GM21619 (cell line): Measurements from ENCODE around the gene ENOX1.
"Not testable (repeated sequence)": the region's sequence is repeated elsewhere in the genome, so short reads cannot be mapped to it uniquely, and the experiment has no call there.

Source experiments
- ATAC-seq: cut with Tn5 transposase; IDR thresholded peaks from one replicate; pipeline ENCODE4 v1.9.1; 2021; ENCODE audit not compliant: unreplicated experiment

Gene ENOX1

DNA sequence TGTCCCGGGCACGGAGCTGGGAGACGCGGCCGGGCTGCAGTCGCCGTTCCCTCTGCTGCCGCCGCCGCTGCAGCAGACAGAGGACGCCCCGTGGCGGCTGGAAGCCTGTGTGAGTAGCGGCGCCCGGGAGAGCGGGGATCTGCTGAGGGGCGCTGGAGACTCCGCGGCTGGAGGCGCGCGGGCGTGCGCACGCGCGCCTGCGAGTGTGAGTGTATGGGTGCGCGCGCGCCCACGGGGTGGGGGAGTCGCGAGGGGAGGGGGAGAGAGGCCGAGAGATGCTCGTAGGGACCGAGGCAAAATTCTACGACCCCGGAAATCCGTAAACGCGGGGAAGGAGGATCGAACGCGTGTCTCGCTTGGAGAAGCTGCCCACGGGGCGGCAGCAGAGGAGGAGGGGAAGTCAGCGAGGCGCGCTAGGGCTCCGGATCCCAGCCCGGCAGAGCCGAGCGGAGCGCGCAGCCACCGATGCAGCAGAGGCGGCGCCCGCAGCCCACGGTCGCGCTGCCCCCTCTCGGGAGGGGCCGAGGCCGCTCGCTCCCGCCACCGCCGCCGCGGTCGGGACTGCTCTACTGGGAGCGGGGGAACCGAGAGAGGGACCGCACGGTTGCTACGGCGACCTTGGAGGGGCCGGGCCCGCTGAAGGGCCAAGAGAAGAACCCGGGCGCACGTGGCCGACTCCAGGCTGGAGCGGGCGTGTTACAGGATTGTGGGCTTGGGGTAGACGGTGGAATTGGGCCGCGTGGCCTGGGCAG lies at the start of gene ENOX1:
Gene ENOX1, minus strand, starts transcription at position 207 of the 752 bp plus-strand sequence.
- no peak for ATAC-seq

DNA sequence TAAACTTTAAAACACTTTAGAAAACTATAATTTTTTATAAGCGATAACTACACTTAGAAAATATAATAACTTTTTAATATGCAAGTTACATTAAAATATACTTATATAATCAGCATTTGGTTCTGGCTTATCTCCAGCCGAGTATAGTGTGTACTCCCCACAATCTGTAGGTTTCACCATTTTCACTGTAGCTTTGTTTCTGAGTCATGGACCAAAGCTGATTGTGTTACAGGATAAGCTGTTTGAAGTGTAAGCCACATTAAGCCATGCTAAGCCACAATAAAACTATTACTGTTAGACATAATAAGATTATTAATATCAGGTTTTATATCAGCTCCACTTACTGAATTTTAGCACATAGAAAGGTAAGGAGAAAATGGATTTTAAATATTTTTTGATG lies 48.9 kb upstream of the ENOX1 start:
- no peak for ATAC-seq

GRCh38 chr13:43831088-43831487 lies 44.3 kb upstream of the ENOX1 start:
- no peak for ATAC-seq

DNA sequence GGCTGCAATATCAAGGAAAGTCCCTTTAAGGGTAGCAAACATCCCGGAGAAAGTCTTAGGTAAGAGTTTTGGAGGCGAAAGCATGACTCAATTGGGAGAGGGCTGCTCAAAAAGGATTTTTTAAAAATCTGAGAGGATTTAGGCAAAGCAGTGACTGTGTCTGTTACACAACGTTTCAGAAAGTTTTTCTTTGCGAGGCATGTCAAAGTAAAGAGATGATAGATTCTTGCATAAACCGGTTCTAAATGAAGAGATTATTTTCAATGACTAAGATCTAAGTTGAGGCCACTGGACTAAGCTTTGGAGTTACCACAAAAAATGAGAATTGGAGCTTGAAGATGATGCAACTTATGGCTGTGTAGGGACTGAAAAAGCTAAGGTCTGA lies 43.7 kb upstream of the ENOX1 start:
- no peak for ATAC-seq

DNA sequence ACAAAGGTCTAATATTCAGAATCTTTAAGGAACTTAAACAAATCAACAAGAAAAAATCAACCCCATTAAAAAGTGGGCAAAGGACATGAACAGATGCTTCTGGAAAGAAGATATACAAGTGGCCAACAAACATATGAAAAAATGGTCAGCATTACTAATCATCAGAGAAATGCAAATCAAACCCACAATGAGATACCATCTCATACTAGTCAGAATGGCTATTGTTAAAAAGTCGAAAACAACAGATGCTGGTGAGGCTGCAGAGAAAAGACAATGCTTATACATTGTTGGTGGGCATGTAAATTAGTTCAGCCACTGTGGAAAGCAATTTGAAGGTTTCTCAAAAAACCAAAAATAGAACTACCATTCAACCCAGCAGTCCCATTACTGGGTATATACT lies 37.9 kb upstream of the ENOX1 start:
- not testable (repeated sequence) for ATAC-seq

- no peak for ATAC-seq
Observed at GRCh38 chr13:43822969-43823368, 36.2 kb upstream of the ENOX1 start.

DNA sequence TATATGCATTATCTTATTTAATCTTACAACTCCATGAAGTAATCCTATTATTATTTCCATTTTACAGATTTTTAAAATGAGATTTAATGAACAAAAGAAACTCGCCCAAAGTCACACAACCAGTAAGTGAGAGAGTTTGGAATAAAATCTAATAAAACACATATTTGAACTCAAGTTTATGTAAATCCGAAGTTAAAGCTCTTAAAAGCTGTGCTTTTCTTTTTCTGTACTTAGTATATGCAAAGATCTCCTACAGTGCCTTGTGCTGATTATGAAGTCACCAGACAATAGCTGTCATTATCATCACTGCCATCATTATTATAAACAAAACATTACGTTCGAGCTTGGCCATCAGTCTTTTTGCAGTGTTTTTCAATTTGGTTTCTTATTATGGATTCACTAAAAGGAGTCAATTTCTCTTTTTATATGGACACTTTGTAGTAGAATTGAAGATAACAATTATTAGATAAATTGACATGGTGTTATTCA lies 29.7 kb upstream of the ENOX1 start:
- ATAC-seq, result no peak

DNA sequence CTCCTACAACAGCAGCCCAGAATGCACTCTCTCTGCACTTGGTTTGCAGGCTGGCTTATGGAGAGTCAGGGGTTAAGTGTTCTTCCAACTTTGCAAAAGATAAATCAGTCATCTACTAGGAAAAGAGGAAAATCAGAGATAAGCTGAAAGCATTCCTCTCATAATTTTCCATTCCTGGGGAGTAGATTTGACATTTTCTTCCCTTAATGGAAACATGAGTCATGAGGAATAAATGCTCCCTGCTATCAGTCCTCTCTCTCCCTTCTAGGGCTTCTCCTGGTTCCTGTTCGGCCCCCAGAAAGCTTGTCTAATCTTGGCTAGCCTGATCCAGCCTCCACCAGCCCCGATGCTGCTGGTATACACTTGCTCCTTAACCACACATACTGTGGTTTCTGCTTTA lies 28.4 kb upstream of the ENOX1 start:
- ATAC-seq, result no peak

GRCh38 chr13:43808676-43809075 lies 21.9 kb upstream of the ENOX1 start:
- no peak for ATAC-seq

DNA sequence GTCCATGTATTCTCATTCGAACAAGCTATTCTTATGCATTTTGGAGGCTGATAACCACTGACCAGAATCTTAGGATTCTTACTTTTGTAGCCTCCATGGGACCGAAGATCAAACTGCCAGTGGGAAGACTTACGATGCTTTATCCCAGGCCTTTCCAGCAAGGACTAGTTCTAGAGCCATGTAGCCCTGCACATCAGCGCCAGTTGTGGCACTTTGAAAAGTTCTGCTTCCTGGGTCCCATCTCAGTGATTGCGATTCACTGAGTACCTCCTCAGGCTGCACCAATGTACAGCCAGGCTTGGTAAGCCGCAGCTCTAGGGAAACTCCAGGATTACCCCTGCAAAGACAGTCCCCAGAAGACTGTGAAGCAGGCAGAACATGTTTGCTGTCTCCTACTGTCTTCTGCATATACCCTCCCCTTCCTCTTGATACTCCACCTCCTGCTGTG lies 18.9 kb upstream of the ENOX1 start:
- no peak for ATAC-seq

- no peak for ATAC-seq
Observed at GRCh38 chr13:43805071-43805468, 18.3 kb upstream of the ENOX1 start.

DNA sequence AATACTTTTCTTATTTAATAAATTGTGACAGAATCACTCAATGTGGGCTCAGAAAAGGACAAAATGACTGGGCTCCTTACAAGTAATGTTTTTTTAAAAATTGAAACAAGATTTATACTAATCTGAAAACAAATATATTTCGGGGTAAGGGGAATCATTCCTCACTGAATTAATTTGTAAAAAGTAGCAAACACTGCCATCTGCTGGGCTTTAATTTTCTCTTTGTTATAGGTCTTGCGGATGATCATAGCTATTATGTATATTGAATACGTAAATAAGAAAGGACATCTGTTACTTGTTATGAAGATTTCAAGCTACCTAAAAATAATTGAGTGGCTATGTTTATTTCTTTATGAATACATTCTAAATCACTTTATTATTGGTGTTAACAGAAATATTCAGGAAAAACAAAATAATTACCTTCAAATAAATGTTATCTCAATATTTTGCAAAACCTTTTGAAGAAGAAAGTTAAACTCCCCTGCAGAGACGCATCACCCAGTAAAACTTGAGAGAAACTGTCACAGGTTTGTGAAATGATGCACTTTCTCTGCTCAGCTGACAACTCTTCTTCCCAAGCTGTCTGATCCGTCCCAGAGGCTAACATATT lies 17.8 kb upstream of the ENOX1 start:
- no peak for ATAC-seq

DNA sequence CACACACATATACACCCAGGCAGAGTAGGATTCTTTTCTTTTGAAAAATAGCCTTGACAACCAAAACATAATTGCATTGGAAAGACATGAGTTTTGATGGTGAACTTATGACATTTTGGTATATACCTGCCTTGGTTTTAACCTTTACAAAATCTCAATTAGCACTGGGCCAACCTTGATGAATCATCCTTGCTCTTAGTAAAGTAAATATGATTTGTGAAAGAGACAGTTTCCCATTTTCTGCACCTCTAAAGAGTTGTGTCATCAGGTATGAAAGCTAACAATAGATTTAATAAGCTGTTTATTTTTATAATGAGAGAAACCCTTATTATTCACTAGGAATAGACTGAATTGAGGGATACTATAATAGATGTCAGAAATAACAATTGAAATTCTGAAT lies 15.7 kb upstream of the ENOX1 start:
- no peak for ATAC-seq

- no peak for ATAC-seq
Observed at GRCh38 chr13:43800828-43801227, 14.1 kb upstream of the ENOX1 start.

DNA sequence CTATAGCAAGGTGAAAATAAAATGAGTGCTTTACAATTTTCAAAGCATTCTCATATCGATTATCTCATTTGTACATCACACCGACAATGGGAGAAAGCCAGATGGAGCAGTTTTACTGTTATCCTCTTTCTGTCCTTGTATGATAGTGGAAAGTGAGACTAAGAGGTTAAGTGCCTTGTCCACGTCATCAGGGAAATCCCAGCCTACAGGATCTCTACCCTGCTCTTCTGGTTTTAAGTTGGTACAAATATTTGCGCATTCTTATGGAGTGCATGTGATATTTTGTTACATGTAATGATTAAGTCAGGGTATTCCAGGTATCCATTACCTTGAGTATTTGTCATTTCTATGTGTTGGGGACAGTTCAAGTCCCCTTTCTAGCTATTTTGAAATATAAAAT lies 12.4 kb upstream of the ENOX1 start:
- no peak for ATAC-seq

DNA sequence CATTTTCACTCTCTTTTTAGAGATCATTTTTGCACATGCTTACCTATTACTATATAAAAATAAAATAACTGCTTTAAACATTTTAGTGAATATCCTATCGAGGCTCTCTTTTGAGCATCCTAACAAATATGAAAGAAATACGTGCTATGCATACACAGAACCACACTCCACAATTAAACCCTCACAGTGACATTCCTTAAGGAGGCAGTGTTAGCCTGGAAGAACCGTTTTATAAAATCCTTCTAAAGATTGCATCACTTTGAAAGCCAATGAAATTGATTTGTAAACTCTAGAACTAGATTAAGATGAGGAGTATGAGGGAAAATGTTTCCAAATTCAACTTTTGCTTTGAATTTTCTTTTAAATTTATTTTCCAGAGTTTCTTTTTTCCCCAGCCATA lies 11.1 kb upstream of the ENOX1 start:
- no peak for ATAC-seq

- ATAC-seq, result no peak
Observed at GRCh38 chr13:43797159-43797558, 10.4 kb upstream of the ENOX1 start.

GRCh38 chr13:43794416-43794815 lies 7.6 kb upstream of the ENOX1 start:
- ATAC-seq, result no peak

DNA sequence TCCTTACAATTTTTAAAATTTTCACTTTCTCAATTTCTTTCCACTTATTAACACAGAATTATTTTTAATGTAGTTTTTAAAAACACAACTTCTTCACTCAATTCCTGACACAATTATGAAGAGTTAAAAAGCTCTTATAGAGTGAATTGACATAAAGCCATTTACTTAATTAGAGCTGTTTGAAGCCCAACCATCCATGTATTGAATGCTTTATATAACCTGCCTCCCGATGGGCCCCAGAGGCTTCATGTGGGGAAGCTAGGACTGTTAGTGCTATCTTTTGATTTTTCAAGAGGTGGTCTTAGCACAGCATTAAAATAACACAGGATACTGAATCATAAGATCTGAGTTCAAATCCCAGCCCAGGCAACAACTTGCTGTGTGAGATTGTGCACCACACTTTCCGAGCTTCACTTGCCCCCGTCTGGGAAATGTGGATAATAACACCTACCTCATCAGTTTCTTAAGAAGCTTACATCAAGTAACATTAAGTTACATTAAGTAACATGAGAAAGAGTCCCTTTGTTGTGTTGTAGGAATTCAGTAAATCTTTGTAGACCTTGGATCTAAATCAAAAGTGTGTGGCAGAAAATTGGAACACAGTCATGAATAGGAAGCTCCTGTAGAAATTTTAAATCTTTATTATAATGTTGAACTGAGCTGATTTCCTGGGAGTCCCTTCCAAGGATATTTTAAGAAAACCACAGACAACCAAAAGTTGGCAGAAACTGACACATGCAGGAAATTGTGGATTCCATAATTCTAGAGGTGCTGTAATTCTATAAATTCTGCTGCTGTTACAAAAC lies 5.5 kb upstream of the ENOX1 start:
- no peak for ATAC-seq

DNA sequence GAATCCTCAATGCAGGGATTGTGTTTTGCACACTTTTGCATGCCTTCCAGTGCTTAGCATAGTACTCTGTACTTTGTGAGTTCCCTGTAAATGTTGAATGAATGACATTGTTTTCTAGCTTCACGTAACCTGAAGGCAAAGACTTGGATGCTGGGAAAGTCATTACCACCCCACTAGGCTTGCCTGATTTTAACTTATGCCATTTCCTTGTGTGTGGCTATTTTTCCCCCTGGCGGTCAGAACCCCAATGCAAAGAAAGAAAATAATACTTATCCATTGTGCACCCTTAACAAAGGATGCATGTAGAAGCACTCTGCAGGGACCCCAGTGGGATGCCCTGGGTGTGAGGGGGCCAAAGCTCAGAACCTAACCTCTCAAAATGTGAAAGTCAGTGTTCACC lies 1.2 kb upstream of the ENOX1 start:
- ATAC-seq, result no peak

DNA sequence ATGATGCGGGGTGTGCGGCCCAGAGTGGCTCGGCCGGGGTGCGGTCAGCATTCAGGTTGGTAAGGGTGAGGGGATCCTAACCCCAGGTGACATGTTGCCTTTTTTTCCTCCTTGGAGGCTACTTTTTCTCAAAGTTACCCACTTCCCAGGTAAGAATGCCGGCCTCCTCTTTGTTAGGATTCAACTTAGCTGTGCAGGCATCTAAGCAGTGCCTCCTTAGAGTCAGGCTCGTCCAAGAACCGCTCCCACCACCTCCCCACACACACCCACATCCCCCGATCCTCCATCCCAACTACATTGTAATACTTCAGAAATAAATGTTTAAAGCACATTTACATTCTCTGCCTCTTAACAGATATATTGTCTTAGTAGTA lies 733 bp upstream of the ENOX1 start:
- no peak for ATAC-seq

DNA sequence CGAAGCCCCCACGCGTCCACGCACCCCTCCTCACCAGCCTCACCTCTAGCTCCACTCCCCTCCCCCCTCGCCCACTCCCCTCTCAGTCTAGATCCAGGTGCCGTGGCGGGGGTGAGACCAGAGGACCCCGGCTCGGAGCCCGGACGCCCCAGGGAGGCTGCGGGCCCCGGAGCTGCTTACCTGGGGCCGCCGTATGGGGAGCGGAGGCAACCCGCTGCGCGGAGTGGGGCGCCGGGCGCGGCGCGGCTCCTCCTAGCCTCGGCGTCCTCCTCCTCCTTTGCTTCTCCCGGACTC lies 353 bp downstream of the ENOX1 start:
- no peak for ATAC-seq
